MM.1S (cell line): Measurements from ENCODE around the gene FAM107B.

Experiments used
- DNase-seq: peaks from one replicate; pipeline ENCODE4 v3.0.0-alpha.2; 2015
- H2AFZ ChIP-seq: fragments of 300-600 bp; sonication (generic); 2 replicates; pipeline ENCODE4 v1.6.0; 2016; ENCODE audit warnings: antibody characterized with exemption, low read length
- H3F3A ChIP-seq: fragments of 300-600 bp; sonication (generic); 2 replicates; pipeline ENCODE4 v1.6.1; 2016; ENCODE audit warnings: mild to moderate bottlenecking, antibody characterized with exemption, low read length, moderate library complexity, mixed read lengths; ENCODE audit not compliant: insufficient read depth
- H3K27ac ChIP-seq: fragments of 300-600 bp; sonication (generic); 2 replicates; pipeline ENCODE4 v1.5.1; 2016; ENCODE audit warnings: mild to moderate bottlenecking, low read length
- H3K27me3 ChIP-seq: fragments of 300-600 bp; sonication (generic); replicated peaks from 2 replicates; pipeline ENCODE4 v1.6.0; 2016; ENCODE audit warnings: low read length; ENCODE audit not compliant: insufficient read depth
- H3K36me3 ChIP-seq: fragments of 300-600 bp; sonication (generic); replicated peaks from 2 replicates; pipeline ENCODE4 v1.6.1; 2016; ENCODE audit warnings: mild to moderate bottlenecking, low read length, mixed read lengths; ENCODE audit not compliant: insufficient read depth
- H3K4me1 ChIP-seq: fragments of 300-600 bp; sonication (generic); 2 replicates; pipeline ENCODE4 v1.6.1; 2016; ENCODE audit warnings: low read length, mixed read lengths
- H3K4me2 ChIP-seq: fragments of 300-600 bp; sonication (generic); 2 replicates; pipeline ENCODE4 v1.6.0; 2016; ENCODE audit warnings: low read depth, low read length
- H3K4me3 ChIP-seq: fragments of 300-600 bp; sonication (generic); 2 replicates; pipeline ENCODE4 v1.5.1; 2016; ENCODE audit warnings: low read length, mixed read lengths
- H3K79me2 ChIP-seq: fragments of 300-600 bp; sonication (generic); 2 replicates; pipeline ENCODE4 v1.6.1; 2016; ENCODE audit warnings: mixed run types, low read length, mixed read lengths
- H3K9ac ChIP-seq: fragments of 300-600 bp; sonication (generic); 2 replicates; pipeline ENCODE4 v1.6.1; 2016; ENCODE audit warnings: low read length, mixed read lengths
- H3K9me2 ChIP-seq: fragments of 300-600 bp; sonication (generic); replicated peaks from 2 replicates; pipeline ENCODE4 v1.6.1; 2016; ENCODE audit warnings: mild to moderate bottlenecking, low read length, mixed read lengths; ENCODE audit not compliant: insufficient read depth
- H3K9me3 ChIP-seq: fragments of 300-600 bp; sonication (generic); replicated peaks from 2 replicates; pipeline ENCODE4 v1.6.1; 2016; ENCODE audit warnings: mild to moderate bottlenecking, low read length, mixed read lengths; ENCODE audit not compliant: insufficient read depth
- H4K20me1 ChIP-seq: fragments of 300-600 bp; sonication (generic); 2 replicates; pipeline ENCODE4 v1.6.1; 2016; ENCODE audit warnings: mild to moderate bottlenecking, low read length, moderate library complexity, mixed read lengths; ENCODE audit not compliant: insufficient read depth
- CTCF ChIP-seq: fragments of 300-600 bp; sonication (generic); IDR thresholded peaks from 2 replicates; pipeline ENCODE4 v1.5.1; 2016; ENCODE audit warnings: antibody characterized with exemption, low read length, mixed read lengths
- EZH2 ChIP-seq: fragments of 300-600 bp; sonication (generic); optimal IDR thresholded peaks from 2 replicates; pipeline ENCODE3; 2017; ENCODE audit warnings: low read depth, mild to moderate bottlenecking, antibody characterized with exemption, low read length, mixed read lengths
- EZH2phosphoT487 ChIP-seq: fragments of 300-600 bp; sonication (generic); IDR thresholded peaks from 2 replicates; pipeline ENCODE4 v1.6.1; 2018; ENCODE audit warnings: antibody characterized with exemption, low read length

FAM107B gene

DNA sequence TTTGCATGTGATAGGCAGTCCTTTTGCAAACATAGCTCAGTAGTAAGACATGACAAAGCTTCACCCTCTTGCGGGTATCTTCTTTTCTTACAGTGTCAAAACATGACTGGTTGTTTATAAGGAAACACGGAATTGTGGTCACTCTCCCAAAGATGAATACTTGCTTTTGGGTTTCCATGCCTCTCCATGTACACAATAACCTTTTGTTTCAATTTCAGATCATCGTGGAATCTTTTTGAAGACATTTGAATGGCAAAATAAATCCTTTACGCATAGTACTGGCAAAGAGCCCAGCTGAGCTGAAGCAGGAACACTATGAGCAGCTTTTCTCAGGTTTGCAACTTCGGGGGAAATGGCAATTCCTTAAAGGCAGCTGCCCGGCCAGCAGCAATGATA lies 287.2 kb downstream of the FAM107B start:
- peaks cover 11% of the 10 kb centered on the region for H3K4me1 ChIP-seq
- peak overlapping the region; percentile 73 for H3K27ac ChIP-seq
- no peak overlapping the region for H2AFZ ChIP-seq
- peak overlapping the region; percentile 38; the same call in 1 of the 2 replicates for H3K9ac ChIP-seq
- no peaks in the 10 kb centered on the region for H3K9me3 ChIP-seq
- H3K36me3 ChIP-seq: no peaks in the 10 kb centered on the region
- H4K20me1 ChIP-seq: no peaks in the 10 kb centered on the region
- peak overlapping the region; percentile 46 for H3K4me2 ChIP-seq
- H3F3A ChIP-seq: peaks cover 7% of the 10 kb centered on the region; the same call in 1 of the 2 replicates
- TF ChIP-seq EZH2 (no peak), CTCF (no peak), EZH2phosphoT487 (no peak)
- no peak overlapping the region for H3K4me3 ChIP-seq
- no peaks in the 10 kb centered on the region for H3K9me2 ChIP-seq
- no peaks in the 10 kb centered on the region for H3K27me3 ChIP-seq
- no peak for DNase-seq
- no peaks in the 10 kb centered on the region for H3K79me2 ChIP-seq

GRCh38 chr10:14486777-14487487 lies 287.8 kb downstream of the FAM107B start:
- Histone ChIP-seq H2AFZ (no peak overlapping the region), H4K20me1 (no peaks in the 10 kb centered on the region), H3K4me3 (no peak overlapping the region), H3K36me3 (no peaks in the 10 kb centered on the region), H3K9ac (no peak overlapping the region), H3K79me2 (no peaks in the 10 kb centered on the region), H3K4me2 (no peak overlapping the region), H3K4me1 (peaks cover 11% of the 10 kb centered on the region), H3F3A (peaks cover 7% of the 10 kb centered on the region; the same call in 1 of the 2 replicates), H3K27ac (peak overlapping the region; percentile 73; the same call in 1 of the 2 replicates), H3K9me3 (no peaks in the 10 kb centered on the region), H3K27me3 (no peaks in the 10 kb centered on the region), H3K9me2 (no peaks in the 10 kb centered on the region)
- TF ChIP-seq EZH2phosphoT487: no peak
- no peak for TF ChIP-seq CTCF
- TF ChIP-seq EZH2: no peak
- no peak for DNase-seq

- Histone ChIP-seq H4K20me1 (no peaks in the 10 kb centered on the region), H2AFZ (no peak overlapping the region), H3K9ac (no peak overlapping the region), H3K4me3 (no peak overlapping the region), H3K36me3 (no peaks in the 10 kb centered on the region), H3K27ac (no peak overlapping the region), H3K4me1 (peaks cover 16% of the 10 kb centered on the region), H3K79me2 (no peaks in the 10 kb centered on the region), H3F3A (peaks cover 7% of the 10 kb centered on the region; the same call in 1 of the 2 replicates), H3K4me2 (no peak overlapping the region), H3K9me2 (no peaks in the 10 kb centered on the region), H3K27me3 (no peaks in the 10 kb centered on the region), H3K9me3 (no peaks in the 10 kb centered on the region)
- no peak for TF ChIP-seq CTCF
- no peak for TF ChIP-seq EZH2
- no peak for TF ChIP-seq EZH2phosphoT487
- DNase-seq: no peak
Measured at GRCh38 chr10:14485986-14486385, 288.7 kb downstream of the FAM107B start.
